ENCODE results near the gene SGMS1.
"Not testable (repeated sequence)": the region's sequence is repeated elsewhere in the genome, so short reads cannot be mapped to it uniquely, and the experiment has no call there.

- TF ChIP-seq, protein P1, sequence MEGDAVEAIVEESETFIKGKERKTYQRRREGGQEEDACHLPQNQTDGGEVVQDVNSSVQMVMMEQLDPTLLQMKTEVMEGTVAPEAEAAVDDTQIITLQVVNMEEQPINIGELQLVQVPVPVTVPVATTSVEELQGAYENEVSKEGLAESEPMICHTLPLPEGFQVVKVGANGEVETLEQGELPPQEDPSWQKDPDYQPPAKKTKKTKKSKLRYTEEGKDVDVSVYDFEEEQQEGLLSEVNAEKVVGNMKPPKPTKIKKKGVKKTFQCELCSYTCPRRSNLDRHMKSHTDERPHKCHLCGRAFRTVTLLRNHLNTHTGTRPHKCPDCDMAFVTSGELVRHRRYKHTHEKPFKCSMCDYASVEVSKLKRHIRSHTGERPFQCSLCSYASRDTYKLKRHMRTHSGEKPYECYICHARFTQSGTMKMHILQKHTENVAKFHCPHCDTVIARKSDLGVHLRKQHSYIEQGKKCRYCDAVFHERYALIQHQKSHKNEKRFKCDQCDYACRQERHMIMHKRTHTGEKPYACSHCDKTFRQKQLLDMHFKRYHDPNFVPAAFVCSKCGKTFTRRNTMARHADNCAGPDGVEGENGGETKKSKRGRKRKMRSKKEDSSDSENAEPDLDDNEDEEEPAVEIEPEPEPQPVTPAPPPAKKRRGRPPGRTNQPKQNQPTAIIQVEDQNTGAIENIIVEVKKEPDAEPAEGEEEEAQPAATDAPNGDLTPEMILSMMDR (IDR thresholded peaks at IDR 0.05): not testable (repeated sequence)
- not testable (repeated sequence) for TF ChIP-seq POLR2A (IDR thresholded peaks at IDR 0.05)
Observed at GRCh38 chr10:50548481-50548880, 75.3 kb downstream of the SGMS1 start.

Data from vagina (tissue), 2 donors.